HG03378 (cell line): ENCODE measurements around the gene GUCY1A2.

Experiments
- ATAC-seq: cut with Tn5 transposase; IDR thresholded peaks from one replicate; pipeline ENCODE4 v1.9.1; 2021; ENCODE audit warnings: mild to moderate bottlenecking, moderate library complexity; ENCODE audit not compliant: unreplicated experiment

The GUCY1A2 gene

DNA sequence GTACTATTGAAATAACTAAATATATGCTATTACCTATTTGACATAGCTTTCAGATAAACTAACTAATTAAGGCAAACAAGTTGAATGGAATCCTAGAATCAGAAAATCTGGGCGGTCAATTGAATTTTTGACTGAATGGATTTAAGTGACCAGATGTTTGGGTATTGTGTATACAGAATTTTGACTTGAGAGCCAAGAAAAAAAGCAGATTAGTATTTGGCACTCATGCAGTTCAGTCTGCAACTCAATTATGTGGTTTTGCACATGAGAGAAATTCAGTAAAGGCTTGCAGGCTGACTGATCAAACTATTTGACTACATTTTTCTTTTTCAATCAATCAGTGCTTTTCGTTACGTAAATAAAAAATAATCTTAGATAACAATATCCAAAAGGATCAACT lies 254.8 kb downstream of the GUCY1A2 start:
- ATAC-seq: no peak

DNA sequence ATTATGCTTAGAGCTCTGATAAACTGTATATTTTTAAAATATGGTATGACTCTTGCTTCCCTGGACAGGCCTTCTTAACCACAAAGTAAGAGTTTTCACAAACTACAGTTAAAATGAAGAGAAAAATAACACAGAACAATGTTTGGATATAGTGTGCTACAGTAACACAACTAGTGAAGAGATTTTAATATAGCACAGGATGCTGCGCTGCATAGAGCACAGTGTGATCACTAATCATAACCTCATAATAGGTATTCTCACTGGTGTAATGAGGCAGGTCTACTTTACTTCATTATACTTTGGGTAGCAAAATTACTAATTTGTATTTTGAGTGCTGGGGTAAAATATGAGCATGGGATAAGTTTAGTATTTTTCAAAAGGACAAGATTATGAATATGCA lies 256.5 kb downstream of the GUCY1A2 start:
- ATAC-seq: no peak

GRCh38 chr11:106761240-106761639 lies 257.0 kb downstream of the GUCY1A2 start:
- no peak for ATAC-seq

DNA sequence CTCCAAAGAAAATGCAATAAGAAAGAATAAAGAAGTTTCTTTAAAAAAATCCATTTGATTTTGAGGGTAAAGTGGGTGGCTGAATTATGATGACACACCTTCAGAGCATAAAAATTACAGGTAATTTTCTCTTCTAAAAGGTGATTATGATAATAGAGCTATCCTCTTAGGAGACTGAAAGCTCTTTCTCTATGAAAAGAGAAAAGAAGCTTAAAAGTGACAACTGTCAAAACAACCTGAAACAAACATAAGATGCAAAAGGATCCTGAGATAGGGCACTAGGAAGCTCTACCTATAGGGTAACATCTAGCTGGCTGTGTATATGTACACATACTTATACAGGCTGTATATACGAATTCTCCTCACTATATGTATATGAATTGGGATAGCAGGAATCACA lies 270.2 kb downstream of the GUCY1A2 start:
- no peak for ATAC-seq

GRCh38 chr11:106745941-106746340 lies 272.3 kb downstream of the GUCY1A2 start:
- no peak for ATAC-seq

GRCh38 chr11:106733635-106734034 lies 284.6 kb downstream of the GUCY1A2 start:
- ATAC-seq: no peak

- no peak for ATAC-seq
These were observed 289.4 kb downstream of the GUCY1A2 start for GRCh38 chr11:106728859-106729258.

DNA sequence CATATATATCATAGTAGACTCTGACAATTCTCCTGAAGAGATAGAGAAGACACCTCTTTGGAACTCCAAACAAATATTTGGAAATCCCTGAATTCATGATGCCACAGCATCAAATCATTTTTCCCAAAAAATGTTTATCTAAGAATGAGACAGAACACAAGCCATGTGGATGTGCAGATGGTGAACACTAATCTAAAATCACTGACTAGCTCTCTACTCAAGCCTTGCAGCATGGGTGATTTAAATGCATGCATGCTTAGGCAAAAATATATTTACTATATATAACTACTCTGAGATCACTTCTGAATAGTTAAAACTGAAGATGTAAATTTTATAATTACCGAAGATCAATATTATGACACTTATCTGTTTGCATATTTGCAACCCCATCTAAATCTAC lies 289.9 kb downstream of the GUCY1A2 start:
- ATAC-seq: no peak

- no peak for ATAC-seq
These were observed 291.0 kb downstream of the GUCY1A2 start for GRCh38 chr11:106727256-106727655.

- no peak for ATAC-seq
These were observed 293.9 kb downstream of the GUCY1A2 start for GRCh38 chr11:106724293-106724892.

GRCh38 chr11:106723071-106723470 lies 295.2 kb downstream of the GUCY1A2 start:
- no peak for ATAC-seq

- no peak for ATAC-seq
These were observed 301.1 kb downstream of the GUCY1A2 start for GRCh38 chr11:106717222-106717621.

DNA sequence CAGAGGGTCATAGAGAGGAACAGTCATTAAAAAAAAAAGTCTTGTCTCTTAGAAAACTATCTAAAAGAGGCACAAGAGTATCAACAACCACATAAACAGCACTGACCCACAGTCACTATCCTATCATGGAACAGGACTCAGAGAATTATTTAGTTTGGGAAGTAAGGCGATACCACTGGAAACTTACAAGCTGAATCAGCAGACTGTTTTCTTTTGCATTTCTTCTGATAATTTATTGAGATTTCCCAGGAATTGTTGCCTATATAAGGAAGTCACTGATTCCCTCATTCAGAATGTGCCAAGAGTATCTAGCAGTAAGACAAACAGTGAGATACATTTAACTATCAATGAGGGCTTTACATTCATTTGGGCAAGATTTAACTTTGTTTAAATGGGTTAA lies 304.1 kb downstream of the GUCY1A2 start:
- ATAC-seq: no peak

GRCh38 chr11:106708348-106708747 lies 309.9 kb downstream of the GUCY1A2 start:
- ATAC-seq: no peak

DNA sequence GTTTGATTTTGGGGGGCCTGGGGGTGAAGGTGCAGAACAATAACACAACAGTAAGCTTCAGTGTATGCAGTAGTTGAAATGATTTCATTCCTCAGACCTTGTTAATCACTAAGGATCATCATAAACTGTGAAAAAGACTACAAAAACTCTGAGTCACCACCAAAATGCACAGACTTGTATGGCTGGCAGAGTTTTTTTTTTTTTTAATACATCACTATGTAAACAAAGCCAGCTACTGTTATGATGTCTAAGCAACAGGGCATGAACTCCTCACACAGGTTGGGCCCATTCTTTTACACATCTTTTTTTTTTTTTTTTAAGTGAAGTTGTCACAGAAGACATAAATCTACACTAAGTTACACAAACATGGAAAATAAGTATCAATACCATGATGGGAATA lies 311.9 kb downstream of the GUCY1A2 start:
- ATAC-seq: no peak

- ATAC-seq: no peak
These were observed 315.5 kb downstream of the GUCY1A2 start for GRCh38 chr11:106702805-106703204.

GRCh38 chr11:106697058-106697457 lies 321.2 kb downstream of the GUCY1A2 start:
- no peak for ATAC-seq

- ATAC-seq: no peak
These were observed 322.8 kb downstream of the GUCY1A2 start for GRCh38 chr11:106695506-106695905.

DNA sequence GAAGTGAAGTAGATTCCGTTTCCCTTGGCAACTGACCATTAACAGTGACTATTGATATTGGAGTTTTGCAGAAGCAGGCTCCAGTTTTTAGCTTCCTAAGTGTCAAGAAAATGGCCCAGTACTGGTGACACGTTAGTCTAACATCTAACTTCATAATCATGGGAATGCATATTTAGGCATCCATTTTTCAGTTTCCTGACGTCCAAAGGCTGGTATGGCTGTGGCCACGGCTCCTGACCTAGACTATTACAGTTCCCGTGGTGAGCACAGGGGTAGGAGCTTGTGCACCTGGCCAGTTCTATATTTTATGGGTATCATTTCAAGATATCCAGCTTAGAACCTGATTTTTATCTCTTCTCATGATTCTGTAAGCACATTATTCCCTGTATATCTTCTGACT lies 323.8 kb downstream of the GUCY1A2 start:
- ATAC-seq: no peak

DNA sequence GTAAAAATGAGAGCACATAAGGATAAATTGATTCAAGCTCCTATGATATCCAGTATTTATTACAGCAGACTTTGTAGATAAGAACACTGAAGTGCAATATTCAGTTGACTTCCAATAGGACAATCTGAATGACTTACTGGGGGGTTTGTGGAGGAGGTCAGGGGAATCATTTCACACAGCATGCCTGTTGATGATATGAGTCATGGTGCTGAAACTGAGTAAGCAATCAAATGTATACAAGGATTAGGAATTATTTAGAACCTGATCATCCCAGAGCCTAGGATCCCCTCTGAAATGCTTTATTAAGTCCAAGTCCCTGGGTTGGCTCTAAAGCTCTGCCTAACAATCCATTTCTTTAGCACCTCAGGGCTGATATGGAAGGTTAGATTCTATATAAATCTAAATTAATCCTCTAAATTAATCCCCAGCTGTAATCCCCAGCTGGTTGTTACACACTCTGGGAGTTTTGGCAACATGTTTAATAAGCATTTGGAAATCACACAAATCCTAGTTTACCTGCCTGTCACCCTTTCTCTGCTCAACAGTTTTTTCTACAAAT lies 326.4 kb downstream of the GUCY1A2 start:
- no peak for ATAC-seq

GRCh38 chr11:106690923-106691322 lies 327.4 kb downstream of the GUCY1A2 start:
- ATAC-seq: no peak

DNA sequence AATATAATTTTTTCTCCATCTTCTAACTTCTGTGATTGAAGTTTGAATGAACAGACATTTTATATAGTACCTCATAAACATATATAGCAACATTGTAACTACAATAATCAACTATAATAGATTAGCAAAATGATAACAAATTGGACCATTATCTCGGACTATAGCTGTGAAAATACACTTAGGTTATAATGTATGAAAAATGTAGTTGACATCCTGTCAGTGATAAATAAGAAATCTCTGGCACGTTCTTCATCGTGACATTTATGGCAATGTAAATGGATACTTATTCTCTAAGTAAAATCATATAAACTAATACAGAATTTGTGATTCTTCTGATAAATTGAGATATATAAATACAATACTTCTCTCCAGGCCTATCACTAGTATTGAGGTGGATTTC lies 333.3 kb downstream of the GUCY1A2 start:
- ATAC-seq: no peak

DNA sequence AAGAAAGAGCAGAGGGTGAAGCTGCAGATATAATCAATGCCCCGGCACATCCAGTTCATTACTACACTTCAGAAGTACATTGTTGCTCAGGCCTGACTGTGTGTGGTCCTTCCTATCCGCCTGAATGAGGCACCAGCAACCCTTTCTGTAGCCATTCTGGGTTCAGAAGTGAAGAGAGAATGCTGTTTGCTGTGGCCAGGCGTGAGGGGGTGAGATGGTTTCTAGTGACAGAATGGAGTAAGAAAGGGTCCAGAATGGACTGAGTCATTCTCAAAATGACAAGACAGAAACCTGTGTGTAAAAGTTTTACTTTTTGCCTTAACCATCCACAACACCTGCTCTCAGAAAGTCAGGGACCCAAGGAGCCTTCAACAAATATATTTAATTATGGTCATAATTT lies 334.8 kb downstream of the GUCY1A2 start:
- ATAC-seq: no peak
